ENCODE measurements around the gene SLC39A11.
"Not testable (repeated sequence)": the region's sequence is repeated elsewhere in the genome, so short reads cannot be mapped to it uniquely, and the experiment has no call there.

SLC39A11 gene

DNA sequence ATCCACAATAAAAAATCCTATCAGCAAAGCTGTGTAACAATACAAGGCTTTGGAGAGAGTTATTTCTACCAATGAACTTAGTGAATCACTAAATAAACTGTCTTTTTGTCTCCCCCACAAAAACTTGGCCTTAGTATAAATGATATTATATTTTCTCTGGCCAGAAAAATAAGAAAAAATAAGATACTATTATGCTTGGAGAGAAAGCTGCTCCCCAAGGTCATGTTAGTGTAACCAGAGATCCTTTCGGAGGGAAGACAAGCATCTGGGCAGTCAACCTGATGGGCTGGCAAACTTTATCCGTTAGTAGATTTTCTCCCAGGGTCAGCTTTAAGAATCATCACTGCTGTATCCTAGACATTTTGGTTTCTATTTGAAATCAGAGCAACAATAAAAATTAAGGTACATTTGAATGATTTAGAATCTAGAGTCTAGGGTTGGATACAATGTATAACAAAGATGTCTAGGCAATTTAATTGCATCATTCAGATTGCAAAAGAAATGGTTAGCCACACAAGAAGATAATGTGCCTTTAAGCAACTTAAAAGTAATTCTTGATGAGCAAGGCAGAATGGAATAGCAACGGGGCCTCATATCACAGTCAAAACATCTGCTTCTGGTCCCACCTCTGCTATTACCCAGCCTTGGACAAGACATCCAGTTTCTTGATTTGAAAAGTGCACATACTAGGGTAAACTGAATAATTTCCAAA is 280.4 kb downstream of the SLC39A11 start:
- no peak for DNase-seq

DNA sequence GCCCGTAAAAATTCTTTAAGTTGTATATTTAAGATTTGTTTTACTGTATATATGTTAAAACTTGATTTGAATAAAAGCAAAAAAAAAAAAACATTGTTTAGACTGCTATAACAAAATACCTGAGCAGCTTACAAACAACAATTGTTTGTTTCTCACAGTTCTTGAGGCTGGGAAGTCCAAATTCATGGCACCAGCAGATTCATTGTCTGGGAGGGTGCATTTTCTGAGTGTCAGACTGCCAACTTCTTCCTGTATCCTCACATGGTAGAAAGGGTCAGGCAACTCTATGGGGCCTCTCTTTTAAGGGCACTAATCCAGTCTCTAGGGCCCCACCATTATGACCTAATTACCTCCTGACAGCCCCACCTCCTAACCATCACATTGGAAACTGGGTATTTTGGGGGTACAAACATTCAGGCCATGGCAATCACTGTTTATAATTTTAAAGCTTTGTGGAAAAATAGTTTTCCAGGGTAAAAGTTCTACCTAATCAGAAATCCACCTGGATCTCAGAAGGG is 281.4 kb downstream of the SLC39A11 start:
- no peak for DNase-seq

DNA sequence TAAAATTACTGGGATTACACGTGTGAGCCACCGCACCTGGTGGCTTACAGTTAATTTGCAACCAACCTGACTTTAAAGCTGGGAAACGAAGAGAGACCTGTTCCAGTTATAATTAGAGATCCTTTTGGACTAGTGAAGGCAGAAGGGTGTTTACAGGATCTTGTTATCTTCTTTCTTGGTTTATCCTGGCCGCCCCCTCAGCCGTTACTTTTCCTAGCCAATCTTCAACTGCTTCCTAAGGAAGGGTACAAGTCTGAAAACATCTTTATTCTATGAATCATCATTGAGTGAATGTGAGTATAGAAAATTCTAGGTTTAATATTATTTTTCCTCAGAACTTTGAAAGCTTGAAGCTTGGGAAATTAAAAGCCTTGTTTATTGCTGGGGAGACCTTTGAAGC is 286.5 kb downstream of the SLC39A11 start:
- DNase-seq = no peak

DNA sequence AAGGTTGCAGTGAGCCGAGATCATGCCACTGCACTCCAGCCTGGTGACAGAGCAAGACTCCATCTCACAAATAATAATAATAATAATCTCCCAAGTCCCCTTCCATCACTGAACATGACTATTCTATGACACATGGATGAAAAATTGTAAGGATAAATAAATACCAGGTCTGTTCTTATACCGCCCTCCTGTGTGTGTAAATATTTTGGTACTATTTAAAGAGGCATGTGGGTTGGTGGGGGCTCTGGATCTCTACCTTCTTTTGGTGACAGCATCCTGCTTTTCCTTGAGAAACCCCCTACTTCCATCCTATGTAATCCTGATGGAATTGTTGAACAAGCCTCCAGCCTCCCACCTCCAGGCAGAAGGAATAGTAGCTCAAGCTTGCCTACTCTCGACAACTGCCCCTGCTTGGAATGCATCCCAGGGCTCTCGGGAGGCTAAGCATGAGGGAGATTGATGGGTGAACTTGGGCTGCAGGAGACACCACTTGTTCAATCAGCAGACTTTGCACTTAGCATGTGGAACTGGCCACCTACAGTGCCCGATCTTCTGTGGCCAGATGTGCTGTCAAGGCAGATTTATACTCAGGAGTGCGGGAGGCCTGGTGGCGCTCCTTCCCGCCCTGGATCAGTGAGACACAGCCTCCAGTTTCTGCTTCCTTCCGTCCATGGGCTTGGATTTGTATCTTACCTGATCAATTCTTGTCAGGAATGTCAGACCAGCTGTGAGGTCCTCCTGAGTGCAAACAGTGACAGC is 287.4 kb downstream of the SLC39A11 start:
- DNase-seq = no peak

DNA sequence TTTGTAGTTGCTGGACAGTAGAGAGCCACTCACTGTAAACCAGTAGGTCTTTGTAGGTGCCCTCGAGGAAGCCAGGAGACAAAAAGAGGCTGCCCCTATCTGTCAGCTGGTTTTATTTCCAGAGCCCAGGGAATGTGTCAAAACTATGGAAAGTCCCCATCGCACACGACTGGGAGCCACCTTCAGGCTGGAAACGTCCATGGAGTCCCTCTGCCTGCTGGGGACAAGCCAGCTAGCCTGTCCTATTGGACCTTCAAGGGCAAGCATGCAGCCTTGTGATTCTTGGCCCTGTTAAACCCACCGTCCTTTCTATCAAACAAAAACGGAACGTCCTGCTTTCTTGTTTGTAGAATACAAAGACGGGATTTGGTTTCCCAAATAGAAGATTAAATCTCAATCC is 289.8 kb downstream of the SLC39A11 start:
- no peak for DNase-seq

DNA sequence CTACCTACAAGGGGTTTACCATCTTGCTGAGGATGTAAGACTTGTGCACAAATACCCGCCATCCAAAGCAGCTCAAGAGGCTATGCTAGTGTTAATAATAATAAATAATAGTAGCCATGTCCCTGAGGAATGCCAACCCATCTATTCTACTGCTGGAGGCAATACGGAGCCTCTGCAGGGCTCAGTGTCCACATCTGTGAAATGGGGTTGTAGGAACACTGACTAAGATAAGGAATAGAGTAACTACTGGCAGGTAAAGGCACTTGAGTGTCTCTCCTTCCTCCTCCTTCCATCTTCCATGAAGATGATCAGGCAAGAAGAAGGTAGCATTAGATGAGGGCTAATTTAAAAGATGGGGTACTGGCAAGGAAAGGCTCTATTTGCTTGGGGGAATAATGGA is 295.3 kb downstream of the SLC39A11 start:
- no peak for DNase-seq

DNA sequence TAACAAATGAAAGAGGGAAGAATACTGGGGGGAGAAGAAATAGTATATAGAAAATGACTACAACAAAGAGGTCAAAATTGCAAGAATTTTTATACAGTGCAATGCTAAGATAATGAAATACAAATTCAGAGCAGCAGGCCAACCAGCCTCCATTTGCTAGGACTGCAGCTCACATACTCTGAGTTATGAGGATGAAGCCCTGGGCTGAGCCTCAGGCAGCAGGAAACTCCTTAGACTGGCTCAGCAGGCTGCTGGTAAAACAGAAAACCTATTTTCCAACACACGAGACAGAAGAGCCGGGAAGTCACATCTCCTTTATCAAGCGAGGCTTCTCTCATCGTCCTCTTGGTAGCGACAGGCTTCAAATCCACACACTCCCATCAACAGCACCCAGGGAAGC is 296.5 kb downstream of the SLC39A11 start:
- no peak for DNase-seq

DNA sequence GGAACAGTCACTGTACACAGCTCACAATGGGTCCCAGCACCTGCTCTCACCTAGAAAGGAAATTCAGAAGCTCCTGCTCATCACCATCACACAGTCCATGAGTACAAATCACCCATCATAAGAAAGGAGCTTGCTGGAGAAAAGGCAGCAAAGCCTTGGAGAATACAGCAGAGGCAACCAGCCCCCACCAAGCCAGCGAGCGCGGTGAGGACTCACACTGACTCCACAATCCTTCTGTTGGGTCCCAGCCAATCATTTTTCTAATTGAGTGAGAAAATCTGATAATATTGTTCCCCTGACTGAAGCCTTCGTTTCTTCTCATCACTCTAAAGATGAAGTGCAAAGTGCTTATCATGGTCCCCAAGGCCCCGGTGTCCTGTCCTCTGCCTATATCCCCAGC is 298.3 kb downstream of the SLC39A11 start:
- DNase-seq = no peak

DNA sequence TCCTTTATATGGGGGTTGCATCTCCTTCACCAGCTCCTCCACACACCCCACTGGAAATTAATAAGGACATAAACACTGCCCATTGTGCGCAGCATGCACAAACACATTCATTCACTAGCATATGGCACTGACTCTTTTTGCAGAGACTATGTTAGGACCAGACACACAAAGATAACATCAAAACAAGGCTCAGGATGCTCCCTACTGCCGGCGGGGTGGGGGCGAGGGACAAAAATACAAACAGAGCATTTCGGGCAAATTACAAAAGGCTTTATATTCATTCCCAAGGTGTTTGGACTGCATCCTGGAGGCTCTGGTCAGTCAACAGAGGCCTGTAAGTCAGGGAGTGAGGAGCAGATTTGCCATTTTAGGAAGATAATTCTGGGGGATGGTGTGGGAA is 299.7 kb downstream of the SLC39A11 start:
- no peak for DNase-seq

DNA sequence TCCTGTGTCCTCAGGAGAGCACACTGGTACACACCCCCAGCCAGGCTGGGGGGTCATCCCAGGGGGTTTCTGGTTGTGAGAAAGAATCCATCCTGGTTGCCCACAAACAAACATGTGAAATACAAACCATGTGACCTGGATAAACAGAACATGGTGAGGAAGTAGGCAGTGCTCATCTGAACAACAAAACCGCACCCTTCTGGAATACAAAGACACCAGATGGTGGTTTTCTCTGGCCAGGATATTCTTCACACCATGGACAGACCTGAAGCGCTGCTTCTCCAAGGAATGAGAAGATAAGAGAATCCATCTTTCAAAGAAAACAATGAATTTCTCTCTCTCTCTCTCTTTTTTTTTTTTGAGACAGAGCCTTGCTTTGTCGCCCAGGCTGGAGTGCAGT is 302.3 kb downstream of the SLC39A11 start:
- DNase-seq = no peak

DNA sequence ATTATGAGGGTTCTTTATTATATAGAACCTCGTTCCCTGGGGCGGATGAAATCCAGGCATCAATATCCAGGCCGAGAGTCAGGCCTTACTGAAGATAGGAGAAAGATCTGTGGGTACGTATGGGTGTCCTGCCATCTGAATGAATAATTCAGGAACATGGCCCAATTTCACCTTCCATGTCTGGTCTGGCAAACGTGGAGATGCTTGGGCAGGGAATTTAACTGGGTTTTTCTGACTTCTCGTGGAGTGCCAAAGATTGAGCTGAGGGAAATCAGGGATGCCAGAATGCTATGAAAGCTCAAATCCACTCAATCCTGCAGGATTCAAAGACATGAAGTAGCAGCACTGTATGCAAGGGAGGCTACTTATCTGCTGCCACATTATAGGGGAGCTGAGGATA is 302.8 kb downstream of the SLC39A11 start:
- no peak for DNase-seq

DNA sequence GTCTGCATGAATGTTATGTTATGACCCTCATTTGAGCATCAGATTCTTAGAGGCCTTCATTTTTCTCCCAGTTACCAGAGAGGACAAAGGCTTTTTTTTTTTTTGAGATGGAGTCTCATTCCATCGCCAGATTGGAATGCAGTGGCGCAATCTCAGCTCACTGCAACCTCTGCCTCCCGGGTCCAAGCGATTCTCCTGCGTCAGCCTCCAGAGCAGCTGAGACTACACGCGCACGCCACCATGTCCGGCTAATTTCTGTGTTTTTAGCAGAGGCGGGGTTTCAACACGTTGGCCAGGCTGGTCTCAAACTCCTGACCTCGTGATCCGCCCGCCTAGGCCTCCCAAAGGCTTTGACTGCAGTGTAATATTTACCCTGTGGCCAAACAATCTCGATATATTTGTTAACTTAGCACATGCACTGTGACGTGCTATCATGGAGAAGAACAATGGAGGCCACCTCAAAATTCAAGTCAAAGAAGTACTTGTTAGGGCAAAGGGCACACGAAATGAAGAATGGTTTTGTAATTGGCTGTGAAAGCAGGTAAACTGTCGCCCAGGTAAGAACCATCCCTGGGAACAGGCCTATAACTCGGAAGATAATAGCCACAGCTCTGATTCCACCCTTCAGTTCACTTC is 303.4 kb downstream of the SLC39A11 start:
- DNase-seq = no peak

DNA sequence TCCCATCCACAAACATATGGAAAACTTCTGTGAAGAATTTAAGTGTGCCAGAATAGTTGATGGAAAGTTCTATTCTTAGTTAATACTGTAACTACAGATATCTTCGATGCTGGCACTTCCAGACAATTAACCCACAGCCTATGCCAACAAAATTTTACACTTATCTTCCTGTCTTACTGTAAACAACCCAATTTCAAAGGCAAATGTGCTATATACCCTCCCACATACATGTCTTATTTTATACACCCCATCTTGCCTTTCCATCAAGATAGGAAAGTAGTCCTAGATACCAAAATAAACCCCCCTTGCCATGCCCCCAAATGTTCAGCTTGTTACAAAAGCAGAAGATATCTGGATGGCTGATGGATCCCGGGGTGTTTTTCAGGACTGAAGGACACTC is 306.3 kb downstream of the SLC39A11 start:
- DNase-seq = no peak

DNA sequence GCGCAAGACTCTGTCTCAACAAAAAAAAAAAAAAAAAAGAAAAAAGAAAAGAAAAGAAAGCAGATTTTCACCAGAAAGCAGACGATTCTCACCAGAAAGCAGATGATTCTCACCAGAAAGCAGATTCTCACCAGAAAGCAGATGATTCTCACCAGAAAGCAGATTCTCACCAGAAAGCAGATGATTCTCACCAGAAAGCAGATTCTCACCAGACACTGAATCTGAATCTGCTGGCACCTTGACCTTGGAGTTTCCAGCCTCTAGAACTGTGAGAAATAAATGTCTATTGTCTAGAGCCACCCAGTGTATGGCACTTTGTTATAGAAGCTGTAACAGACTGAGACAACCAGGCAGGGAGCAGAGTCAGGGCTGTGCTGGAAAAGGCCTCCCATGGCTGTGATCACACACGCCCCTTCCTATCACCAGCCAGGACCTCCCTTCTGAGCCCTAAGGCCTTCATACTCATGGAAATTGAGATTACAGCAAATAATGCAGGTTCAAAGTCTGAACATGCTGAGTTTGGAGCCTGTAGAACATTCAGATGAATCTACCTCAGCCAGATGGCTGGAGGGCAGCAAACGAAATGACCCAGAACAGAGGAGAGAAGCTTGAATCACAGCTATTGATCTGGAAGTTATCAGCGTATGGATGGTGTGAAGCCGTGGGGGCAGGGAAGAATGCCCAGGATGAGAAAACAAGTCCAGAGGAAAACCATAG is 309.3 kb downstream of the SLC39A11 start:
- no peak for DNase-seq

DNA sequence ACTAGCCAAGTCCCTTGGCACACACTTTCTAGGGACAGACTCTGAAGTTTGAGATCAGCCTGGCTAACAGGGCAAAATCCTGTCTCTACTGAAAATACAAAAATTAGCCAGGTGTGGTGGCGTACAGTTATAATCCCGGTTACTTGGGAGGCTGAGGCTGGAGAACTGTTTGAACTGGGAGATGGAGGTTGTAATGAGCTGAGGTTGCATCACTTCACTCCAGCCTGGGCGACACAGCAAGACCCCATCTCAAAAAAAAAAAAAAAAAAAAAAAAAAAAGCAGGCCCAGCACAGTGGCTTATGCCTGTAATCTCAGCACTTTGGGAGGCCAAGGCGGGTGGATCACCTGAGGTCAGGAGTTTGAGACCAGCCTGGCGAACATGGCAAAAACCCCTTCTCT is 310.1 kb downstream of the SLC39A11 start:
- DNase-seq = not testable (repeated sequence)

DNA sequence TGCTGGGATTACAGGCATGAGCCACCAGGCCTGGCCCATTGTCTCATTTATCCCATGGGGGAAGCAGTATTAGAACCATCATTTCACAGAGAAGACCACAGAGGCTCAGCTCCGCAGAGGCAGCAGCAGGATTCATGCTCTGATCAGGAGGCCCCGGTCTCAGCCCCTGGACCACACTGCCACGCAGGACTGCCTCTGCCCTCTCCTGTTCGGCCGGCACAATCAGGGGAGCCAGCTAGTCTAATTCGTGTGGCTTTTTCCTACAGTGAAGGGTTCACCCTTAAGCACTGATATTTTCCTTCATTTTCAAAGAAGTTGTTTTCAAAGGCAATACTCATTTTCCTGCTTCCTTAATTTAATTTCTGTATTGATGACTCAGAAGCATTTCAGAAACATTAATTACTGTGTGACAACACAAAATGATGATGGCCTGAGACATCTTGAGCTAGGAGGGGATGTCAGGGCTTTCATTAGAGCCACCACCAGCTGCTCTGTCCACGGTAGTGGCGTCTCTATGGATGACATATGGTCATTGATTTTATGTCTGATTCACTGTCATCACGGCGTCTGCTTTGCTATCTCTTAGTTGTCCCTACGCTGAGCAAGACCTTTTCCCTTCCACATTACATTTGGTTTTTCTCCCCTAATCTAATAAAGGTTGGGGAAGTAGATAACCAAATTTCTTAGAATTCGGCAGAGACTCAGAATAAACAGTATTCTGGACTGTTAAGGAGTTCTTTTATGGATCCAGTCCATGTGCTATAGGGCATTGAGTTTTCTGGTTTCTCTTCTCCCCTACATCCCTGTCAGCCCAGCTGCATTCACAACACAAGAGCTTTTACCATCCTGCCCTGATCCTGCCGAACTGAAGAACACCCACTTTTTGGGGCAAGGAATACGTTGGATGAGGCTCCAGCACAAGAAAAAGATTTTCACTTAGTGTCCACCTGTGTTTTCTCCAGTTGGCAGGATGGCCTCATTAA is 314.0 kb downstream of the SLC39A11 start:
- DNase-seq = peak; percentile 91

DNA sequence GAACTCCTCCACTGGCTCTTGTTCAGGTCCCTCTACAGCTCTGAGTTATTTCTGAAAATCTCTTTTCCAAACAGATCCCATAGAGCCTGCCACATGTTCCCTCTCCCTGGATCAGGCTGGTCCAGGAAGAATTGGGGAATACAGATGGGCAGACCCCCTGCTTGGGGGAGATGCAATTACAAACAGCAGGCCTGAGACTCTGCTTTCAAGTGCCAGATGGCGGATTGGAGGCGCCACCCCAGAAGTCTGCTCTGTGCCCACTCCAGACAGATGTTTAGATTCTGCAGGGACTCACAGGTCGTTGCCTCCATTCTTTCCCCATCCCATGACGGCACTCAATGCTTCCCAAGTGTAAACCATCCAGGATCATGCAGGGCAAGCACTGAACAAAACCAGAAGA is 316.6 kb downstream of the SLC39A11 start:
- peak; percentile 78 for DNase-seq

DNA sequence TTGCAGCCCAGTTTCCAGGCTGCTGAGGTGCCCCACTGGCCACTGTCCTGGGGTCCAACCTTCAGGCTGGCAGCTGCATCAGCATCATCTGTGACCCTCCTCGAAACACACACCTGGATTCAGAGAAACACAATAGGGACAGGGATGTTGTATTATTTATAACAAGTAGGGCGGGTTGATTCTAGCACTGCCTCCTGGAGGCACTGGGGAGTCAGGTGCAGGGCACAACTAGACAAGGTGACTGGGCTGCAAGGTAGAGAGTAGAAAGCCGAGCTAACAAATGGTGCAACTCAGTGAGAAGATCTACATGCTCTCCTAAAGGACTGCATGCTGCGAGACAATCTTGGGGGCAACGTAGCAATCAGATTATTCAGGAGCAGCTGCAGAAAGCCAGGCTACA is 317.3 kb downstream of the SLC39A11 start:
- no peak for DNase-seq

DNA sequence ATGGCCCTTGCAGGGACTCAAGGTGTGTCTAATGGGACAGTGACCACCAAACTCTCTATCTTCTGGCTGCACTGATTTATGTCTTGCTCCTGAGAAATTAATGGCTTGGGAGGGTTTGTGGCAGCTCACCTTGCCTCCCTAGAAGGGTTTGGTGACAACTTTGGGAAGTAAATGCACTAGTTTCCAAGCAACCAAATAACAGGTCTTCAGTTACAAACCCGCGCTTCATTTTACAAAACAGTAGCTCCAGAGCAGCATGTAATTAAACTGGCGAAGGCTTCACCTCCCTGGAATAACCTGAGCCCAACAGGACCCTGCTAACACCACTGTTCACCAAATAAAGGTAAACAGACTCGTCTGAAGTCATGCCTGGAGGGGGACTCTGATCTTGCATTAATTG is 318.3 kb downstream of the SLC39A11 start:
- DNase-seq = no peak

DNA sequence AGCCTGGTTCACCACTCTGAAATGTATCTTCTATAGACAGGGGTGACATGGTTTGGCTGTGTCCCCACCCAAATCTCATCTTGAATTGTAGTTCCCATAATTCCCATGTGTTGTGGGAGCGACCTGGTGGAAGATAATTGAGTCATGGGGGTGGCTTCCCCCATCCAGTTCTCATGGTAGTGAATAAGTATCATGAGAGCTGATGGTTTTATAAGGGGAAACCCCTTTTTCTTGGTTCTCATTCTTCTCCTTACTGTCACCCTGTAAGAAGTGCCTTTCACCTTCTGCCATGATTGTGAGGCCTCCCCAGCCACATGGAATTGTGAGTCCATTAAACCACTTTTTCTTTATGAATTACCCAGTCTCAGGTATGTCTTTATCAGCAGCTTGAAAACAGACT is 319.3 kb downstream of the SLC39A11 start:
- not testable (repeated sequence) for DNase-seq

DNA sequence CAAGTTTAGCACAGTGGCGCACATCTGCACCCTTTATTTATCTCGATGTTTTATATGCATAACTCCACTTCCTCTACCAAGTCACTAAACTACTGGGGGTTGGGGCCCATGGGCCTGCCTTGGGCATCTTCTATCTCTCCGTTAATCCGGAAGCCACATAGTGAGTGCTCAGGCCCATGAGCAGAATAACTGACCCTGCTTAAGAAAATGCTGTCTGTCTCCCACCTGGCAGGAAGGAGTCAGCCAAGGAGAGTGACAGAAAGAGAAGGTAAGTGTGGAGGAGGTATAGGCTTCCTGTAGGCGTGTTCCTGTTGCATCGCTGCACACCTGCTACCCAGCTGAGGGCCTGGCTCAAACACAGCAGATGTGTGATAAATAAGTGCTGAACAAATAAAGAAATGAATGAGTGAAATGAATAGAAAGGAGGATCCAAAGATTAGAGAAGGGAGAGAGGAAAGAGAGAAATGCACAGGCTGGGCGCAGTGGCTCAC is 320.1 kb downstream of the SLC39A11 start:
- no peak for DNase-seq

DNA sequence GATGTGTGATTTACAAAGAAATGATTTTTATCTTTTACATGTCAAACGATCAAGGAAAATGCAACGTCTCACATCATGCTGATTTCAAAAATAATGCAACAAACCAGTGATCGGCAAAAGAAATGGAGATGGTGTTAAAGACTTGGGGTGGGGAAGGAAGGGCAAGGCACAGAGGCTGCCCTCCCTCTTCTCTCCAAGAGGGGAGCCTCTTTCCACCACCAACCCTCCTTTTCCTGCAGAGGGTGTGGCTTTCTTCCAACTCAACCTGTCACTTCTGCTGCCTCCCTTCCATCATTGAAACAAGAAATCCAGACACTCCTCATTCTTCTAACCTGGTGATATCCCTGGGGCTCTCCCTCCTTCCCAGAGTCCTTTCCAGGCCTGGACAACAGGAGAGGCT is 320.8 kb downstream of the SLC39A11 start:
- DNase-seq = no peak

Data from NCI-H82 (cell line).